T-helper 1 cell treated with Interleukin-12 subunit alpha and Interleukin-12 subunit beta and Interleukin-4 antibody, amounts not matched to agents 30 μg/mL and 1 μg/mL, for 36 hours (primary cell): Measurements from ENCODE around the gene MCAT.
"Not testable (repeated sequence)": the region's sequence is repeated elsewhere in the genome, so short reads cannot be mapped to it uniquely, and the experiment has no call there.

ENCODE experiments used
- H3K27ac Mint-ChIP-seq: one replicate; pipeline ENCODE4 v1.8.0; 2021; ENCODE audit warnings: mild to moderate bottlenecking, mixed read lengths
- H3K27me3 Mint-ChIP-seq: one replicate; pipeline ENCODE4 v1.8.0; 2021; ENCODE audit warnings: low read depth, mixed read lengths
- H3K36me3 Mint-ChIP-seq: one replicate; pipeline ENCODE4 v1.8.0; 2021; ENCODE audit warnings: low read depth, mixed read lengths
- H3K4me1 Mint-ChIP-seq: one replicate; pipeline ENCODE4 v1.8.0; 2021; ENCODE audit warnings: low read depth, mixed read lengths
- H3K4me3 Mint-ChIP-seq: one replicate; pipeline ENCODE4 v1.8.0; 2021; ENCODE audit warnings: mild to moderate bottlenecking, moderate library complexity, mixed read lengths
- H3K9me3 Mint-ChIP-seq: one replicate; pipeline ENCODE4 v1.8.0; 2021; ENCODE audit warnings: mixed read lengths

MCAT gene

DNA sequence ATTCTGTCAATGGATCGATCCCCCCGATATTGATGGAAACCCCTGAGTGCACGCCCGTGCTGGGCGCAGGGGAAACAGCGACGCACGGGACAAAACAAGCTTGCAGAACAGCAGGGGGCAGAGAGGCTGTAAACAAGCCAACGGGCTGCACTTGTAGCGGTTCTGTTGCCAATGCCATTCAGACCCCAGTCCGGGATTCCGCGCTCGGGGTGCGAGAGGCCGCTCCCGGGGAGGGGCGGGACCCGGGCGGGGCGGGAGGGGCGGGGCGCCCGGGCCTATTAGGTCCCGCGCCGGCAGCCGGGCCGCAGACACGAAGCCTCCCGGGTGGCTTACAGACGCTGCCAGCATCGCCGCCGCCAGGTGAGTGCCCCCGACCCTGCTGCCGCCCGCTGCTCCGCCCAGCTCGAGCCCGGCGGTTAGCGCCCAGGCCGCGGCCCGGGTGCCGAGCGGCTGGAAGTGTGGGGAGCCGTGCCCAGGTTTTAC lies 32.7 kb downstream of the MCAT start, which contains the start of gene BIK:
BIK (plus strand) TSS at position 307 of the 483 bp plus-strand sequence. CDS start 13,273 bp downstream, outside the sequence.
- Mint-ChIP-seq H3K9me3 (no peaks in the 10 kb centered on the region), H3K27me3 (peaks cover 45% of the 10 kb centered on the region), H3K4me1 (peaks cover 4% of the 10 kb centered on the region), H3K27ac (no peak within 1 kb of the TSS), H3K4me3 (peak within 1 kb of the TSS; percentile 74), H3K36me3 (no peaks in the 10 kb centered on the region)

DNA sequence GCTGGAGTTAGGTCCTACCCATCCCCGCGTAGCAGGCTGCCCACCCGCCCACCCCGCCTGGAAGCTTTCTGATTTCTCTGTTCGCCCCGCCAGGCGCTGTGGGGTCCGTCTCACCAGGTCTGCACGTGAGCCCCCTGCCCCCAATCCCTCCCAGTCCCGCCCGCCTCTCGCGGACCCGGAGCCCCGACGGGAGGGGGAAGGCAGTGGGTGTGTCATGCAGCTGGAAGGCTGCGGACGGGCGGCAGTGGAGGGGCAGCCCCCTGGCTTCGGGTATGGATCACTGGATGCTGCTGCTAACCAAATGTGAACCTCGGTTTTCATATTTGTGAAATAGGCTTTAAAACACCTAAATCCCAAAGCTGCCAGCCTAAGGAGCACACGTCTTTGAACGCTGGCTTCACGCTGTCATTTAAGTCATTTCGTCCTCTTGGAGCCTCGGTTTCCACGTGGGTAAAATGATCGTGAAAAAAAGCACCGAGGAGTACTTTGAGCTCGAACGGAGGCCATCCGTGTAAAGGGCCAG lies 33.2 kb downstream of the MCAT start:
- H3K4me3 Mint-ChIP-seq: peak overlapping the region; percentile 74
- peaks cover 45% of the 10 kb centered on the region for H3K27me3 Mint-ChIP-seq
- H3K9me3 Mint-ChIP-seq: no peaks in the 10 kb centered on the region
- H3K36me3 Mint-ChIP-seq: no peaks in the 10 kb centered on the region
- peaks cover 4% of the 10 kb centered on the region for H3K4me1 Mint-ChIP-seq
- no peak overlapping the region for H3K27ac Mint-ChIP-seq

DNA sequence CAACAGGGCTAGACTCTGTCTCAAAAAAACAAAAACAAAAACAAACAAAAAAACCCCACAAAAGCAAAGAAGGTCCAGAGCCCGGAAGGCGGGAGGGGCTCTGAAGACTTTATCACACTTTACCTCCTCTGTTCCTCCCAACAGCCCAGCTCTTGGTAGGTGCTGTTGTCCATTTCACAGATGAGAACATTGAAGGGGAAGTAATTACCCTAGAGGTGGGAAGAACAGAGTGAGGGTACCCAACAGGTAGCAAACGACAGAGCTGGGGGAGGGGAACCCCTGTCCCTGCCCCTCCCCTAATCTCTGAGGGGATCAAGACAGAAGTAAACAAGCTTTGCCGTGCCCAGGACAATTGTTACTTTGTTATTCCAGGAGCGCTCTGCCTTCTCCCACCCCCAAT lies 33.7 kb downstream of the MCAT start:
- no peaks in the 10 kb centered on the region for H3K9me3 Mint-ChIP-seq
- H3K4me1 Mint-ChIP-seq: peaks cover 4% of the 10 kb centered on the region
- H3K4me3 Mint-ChIP-seq: no peak overlapping the region
- H3K36me3 Mint-ChIP-seq: no peaks in the 10 kb centered on the region
- H3K27me3 Mint-ChIP-seq: peaks cover 45% of the 10 kb centered on the region
- H3K27ac Mint-ChIP-seq: no peak overlapping the region

DNA sequence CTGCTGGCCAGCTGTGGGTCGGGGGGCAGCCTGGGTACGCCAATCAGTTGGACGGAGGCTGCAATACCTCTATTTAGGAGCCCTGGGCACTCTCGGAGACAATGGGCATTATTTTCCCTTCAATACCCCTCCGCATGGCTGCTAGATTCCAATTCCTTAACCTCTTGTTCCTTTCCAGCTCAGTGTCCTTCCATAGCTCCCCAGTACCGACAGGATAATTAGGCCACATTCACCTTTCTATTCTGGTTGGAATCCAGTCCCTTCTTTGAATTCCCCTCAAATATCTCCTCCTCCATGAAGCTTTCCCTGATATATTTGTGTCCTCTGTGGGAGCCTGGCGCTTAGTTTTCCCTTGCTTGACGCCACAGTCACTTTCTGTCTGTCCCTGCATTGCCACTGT lies 36.9 kb downstream of the MCAT start:
- Mint-ChIP-seq H3K27me3 (peaks cover 22% of the 10 kb centered on the region), H3K9me3 (no peaks in the 10 kb centered on the region), H3K4me1 (peaks cover 9% of the 10 kb centered on the region), H3K4me3 (no peak overlapping the region), H3K27ac (no peak overlapping the region), H3K36me3 (no peaks in the 10 kb centered on the region)

DNA sequence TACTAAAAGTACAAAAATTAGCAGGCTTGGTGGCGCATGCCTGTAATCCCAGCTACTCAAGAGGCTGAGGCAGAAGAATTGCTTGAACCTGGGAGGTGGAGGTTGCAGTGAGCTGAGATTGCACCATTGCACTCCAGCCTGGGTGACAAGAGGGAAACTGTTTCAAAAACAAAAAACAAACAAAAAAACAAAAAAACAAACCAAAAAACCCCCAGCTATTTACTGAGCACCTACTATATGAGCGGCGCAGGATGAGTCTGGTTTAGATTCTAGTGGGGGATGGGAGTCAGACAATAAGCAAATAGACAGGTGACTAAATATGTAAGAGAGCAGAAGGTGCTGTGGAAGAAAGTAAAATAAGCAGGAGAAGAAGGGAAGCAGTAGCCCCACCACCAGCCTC lies 38.2 kb downstream of the MCAT start:
- not testable (repeated sequence) for H3K9me3 Mint-ChIP-seq, H3K36me3 Mint-ChIP-seq, H3K27ac Mint-ChIP-seq, H3K4me3 Mint-ChIP-seq, H3K4me1 Mint-ChIP-seq
- H3K27me3 Mint-ChIP-seq: peaks cover 17% of the 10 kb centered on the region

DNA sequence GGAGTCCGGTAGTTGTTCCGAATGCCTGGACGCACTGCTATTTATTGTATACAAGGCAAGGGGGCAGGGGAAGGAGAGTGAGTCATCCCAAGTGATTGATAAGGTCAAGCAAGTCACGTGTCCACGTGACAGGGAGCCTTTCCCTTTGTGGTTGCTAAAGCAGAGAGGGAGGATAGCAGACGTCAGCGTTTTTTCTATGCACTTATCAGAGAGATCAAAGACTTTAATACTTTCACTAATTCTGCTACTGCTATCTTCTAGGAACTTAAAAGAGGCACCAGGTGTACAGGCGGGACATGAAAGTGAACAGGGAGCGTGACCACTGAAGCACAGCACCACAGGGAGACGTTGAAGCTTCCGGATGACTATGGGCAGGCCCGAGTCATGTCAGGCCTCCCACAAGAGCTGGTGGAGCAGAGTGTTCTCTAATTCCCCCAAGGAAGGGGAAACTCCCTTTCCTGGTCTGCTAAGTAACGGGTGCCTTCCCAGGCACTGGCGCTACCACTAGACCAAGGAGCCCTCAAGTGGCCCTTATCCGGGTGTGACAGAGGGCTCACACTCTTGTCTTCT lies 39.1 kb downstream of the MCAT start:
- not testable (repeated sequence) for H3K4me1 Mint-ChIP-seq, H3K36me3 Mint-ChIP-seq, H3K4me3 Mint-ChIP-seq, H3K9me3 Mint-ChIP-seq
- Mint-ChIP-seq H3K27ac (peak overlapping the region; percentile 21), H3K27me3 (peaks cover 14% of the 10 kb centered on the region)

DNA sequence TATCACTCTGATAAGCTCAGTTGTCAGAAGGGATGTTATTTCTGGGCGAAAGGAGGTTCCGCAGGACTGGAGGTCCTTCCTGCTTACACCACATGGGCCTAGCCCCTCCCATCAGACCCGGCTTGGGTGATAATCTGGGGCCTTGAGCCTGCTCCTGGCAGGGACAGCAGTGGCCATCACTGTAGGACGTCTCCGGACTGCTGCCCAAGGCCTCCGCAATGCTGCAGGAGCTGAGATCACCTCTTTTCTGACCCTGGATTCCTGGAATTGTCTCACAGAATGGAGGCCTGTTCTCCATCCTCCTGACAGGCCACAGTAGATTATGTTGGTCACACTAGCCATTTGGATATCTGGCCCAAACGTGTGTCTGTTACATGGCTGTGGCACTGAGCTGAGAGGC lies 41.9 kb downstream of the MCAT start:
- no peaks in the 10 kb centered on the region for H3K36me3 Mint-ChIP-seq
- H3K27me3 Mint-ChIP-seq: no peaks in the 10 kb centered on the region
- no peak overlapping the region for H3K27ac Mint-ChIP-seq
- H3K9me3 Mint-ChIP-seq: peaks cover 2% of the 10 kb centered on the region
- no peak overlapping the region for H3K4me3 Mint-ChIP-seq
- H3K4me1 Mint-ChIP-seq: peaks cover 10% of the 10 kb centered on the region

DNA sequence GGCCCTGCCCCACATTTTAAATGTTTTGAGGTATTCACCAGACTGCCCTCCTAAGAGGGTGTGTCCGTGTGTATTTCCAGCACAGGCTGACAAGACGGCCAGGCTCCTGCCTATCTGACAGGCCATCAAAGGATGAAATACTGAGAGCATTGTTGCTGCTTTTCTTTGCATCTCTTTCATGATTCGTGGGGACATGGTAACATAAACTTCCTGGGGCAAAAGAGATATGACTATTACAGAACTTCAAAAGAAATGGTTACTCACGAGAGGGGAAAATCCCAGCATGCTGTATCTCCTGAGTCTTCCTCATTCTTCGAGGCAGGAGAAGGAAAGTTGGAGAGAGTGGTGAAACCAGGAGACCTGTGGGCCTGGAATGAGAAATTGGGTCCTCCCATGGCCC lies 43.0 kb downstream of the MCAT start:
- Mint-ChIP-seq H3K27me3 (no peaks in the 10 kb centered on the region), H3K36me3 (no peaks in the 10 kb centered on the region), H3K4me3 (no peak overlapping the region), H3K9me3 (peaks cover 8% of the 10 kb centered on the region), H3K27ac (no peak overlapping the region), H3K4me1 (peaks cover 10% of the 10 kb centered on the region)

DNA sequence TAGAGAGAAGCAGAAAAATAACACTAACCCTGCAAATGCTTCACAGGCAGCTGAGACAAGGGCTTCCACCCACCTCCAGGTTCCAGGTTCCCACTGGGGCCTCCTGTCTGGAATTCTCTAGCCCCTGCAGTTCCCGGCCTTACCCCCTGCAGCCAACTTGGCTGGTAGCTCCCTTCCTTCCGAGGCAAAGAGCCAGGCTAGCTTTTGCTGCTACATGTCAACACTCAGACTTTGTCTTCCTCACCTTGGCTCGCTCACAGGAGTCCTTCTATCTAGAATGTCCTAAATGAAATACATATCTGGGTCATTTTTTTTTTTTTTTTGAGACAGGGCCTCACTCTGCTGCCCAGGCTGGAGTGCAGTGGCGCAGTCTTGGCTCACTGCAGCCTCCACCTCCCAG lies 44.1 kb downstream of the MCAT start:
- Mint-ChIP-seq H3K4me1 (peaks cover 9% of the 10 kb centered on the region), H3K27me3 (no peaks in the 10 kb centered on the region), H3K9me3 (peaks cover 8% of the 10 kb centered on the region), H3K27ac (no peak overlapping the region), H3K36me3 (no peaks in the 10 kb centered on the region), H3K4me3 (no peak overlapping the region)

DNA sequence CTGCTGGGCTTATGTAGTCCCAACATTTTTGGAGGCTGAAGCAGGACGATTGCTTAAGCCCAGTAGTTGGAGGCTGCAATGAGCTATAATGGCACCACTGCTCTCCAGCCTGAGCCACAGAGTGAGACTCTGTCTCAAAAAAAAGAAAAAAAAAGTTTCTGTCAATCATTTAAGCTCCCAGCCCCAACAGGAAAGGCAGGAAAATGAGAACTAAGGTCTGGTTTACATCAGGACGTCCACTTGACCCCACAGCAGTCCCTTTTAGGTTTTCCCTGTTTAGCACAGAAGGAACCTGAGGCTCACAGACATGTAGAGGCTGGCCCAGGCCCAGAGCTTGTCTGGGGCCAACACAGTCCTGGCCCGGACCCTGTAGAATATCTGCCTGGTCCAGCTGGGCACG lies 44.8 kb downstream of the MCAT start:
- Mint-ChIP-seq H3K4me3 (no peak overlapping the region), H3K36me3 (no peaks in the 10 kb centered on the region), H3K27ac (no peak overlapping the region), H3K4me1 (peaks cover 4% of the 10 kb centered on the region), H3K9me3 (peaks cover 8% of the 10 kb centered on the region), H3K27me3 (no peaks in the 10 kb centered on the region)

DNA sequence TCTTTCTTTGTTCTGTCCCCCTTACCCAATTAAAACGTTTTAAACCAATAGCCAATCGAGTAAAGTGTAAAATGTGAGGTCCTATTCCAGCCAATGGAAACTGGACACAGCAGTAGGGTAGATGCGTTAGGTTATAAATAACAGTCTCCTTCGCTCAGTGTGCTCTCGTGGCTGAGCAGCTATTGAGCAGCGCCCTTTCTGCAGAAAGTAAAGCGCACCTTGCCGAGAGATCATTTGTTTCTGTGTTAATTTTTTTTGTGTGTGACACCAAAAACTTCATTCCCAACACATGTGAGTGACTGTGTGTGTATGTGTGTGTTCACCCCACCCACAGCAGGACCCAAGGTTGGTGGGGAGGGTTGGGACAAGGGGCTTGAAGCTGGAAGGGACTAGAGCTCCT lies 46.8 kb downstream of the MCAT start:
- no peak overlapping the region for H3K27ac Mint-ChIP-seq
- H3K4me3 Mint-ChIP-seq: no peak overlapping the region
- peaks cover 7% of the 10 kb centered on the region for H3K4me1 Mint-ChIP-seq
- no peaks in the 10 kb centered on the region for H3K36me3 Mint-ChIP-seq
- peaks cover 8% of the 10 kb centered on the region for H3K9me3 Mint-ChIP-seq
- no peaks in the 10 kb centered on the region for H3K27me3 Mint-ChIP-seq

DNA sequence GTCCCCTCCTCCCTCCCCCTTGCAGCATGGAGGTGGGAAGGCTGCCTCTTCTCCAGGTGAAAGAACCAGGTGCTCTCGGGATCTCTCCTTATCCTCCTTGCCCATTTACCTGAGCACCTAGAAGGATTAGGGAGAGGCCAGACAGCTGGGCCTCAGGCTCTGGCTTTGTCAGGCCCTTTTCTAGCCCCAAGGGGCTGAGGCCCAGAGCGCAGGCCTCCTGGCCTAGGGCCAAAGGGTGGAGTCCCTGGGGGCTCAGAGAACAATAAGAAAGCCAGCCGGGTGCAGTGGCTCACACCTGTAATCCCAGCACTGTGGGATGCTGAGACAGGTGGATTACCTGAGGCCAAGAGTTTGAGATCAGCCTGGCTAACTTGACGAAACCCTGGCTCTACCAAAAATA lies 48.6 kb downstream of the MCAT start:
- Mint-ChIP-seq H3K27ac (no peak overlapping the region), H3K27me3 (no peaks in the 10 kb centered on the region)

DNA sequence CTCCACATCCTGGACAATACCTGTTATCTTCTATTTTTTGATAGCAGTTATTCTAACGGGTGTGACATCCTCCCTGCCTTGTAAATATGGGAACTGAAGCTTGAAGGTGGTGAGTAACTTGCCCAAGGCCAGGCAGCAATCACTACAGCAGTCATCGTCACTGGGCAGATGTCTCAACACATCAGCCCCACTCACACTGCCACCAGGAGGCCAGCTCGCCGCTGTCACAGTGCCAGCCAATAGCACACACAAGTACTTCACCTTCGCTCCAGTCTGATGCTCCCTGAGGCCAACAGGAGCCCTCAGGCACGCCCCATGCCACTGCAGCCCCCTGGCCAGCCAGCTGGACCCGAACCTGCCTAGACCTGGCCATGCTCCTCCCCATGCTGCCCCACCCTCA lies 49.1 kb downstream of the MCAT start:
- H3K4me3 Mint-ChIP-seq: no peak overlapping the region
- no peaks in the 10 kb centered on the region for H3K27me3 Mint-ChIP-seq
- no peak overlapping the region for H3K27ac Mint-ChIP-seq
- H3K36me3 Mint-ChIP-seq: no peaks in the 10 kb centered on the region
- peaks cover 10% of the 10 kb centered on the region for H3K4me1 Mint-ChIP-seq
- peaks cover 8% of the 10 kb centered on the region for H3K9me3 Mint-ChIP-seq

More for the DNA sequence above, 48.6 kb downstream of the MCAT start:
- peaks cover 8% of the 10 kb centered on the region for H3K9me3 Mint-ChIP-seq
- H3K4me1 Mint-ChIP-seq: peaks cover 7% of the 10 kb centered on the region
- H3K4me3 Mint-ChIP-seq: no peak overlapping the region
- no peaks in the 10 kb centered on the region for H3K36me3 Mint-ChIP-seq

DNA sequence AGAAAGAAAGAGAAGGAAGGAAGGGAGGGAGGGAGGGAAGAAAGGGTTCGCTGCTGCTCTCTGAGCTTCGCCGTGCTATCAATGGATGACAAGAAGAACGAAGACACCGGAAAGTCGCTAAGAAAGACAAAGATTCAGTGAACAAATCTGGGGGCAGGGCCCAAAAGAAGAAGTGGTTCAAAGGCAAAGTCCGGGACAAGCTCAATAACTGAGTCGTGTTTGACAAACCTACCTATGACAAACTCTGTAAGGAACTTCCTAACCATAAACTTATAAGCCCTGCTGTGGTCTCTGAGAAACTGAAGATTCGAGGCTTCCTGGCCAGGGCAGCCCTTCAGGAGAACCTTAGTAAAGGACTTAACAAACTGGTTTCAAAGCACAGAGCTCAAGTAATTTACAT lies 51.1 kb downstream of the MCAT start:
- H3K27me3 Mint-ChIP-seq: no peaks in the 10 kb centered on the region
- H3K9me3 Mint-ChIP-seq: peaks cover 8% of the 10 kb centered on the region
- H3K4me1 Mint-ChIP-seq: peaks cover 13% of the 10 kb centered on the region
- peaks cover 3% of the 10 kb centered on the region for H3K36me3 Mint-ChIP-seq
- no peak overlapping the region for H3K27ac Mint-ChIP-seq
- H3K4me3 Mint-ChIP-seq: no peak overlapping the region

DNA sequence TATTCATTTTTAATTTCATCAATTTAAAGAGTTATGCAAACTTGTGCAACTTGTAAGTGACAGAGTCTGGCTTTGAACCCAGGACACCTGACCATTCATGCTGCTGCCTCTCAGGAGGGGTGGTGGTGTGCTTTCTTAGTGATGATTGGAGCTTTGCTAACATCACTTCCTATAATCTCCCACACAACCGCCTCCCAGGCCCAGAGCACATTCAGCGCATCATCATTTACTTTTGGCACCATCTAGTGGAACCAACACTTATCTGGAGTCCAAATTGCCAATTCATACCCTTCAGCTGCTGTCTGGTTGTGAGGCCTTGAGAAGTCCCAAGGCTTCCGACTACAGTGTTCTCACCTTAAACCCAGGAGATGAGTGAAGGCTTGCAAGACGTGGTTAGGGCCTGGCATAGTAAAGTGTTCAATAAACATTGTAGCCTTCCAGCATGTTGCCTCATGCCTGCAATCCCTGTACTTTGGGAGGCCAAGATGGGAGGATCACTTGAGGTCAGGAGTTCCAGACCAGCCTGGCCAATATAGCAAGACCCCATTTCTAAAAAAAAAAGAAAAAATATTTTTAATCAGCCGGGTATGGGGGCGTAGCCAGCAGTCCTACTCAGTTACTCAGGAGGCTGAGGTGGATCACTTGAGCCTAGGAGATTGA lies 52.9 kb downstream of the MCAT start:
- Mint-ChIP-seq H3K27me3 (no peaks in the 10 kb centered on the region), H3K4me3 (peak overlapping the region; percentile 50), H3K27ac (peak overlapping the region; percentile 76), H3K36me3 (peaks cover 4% of the 10 kb centered on the region), H3K4me1 (peaks cover 23% of the 10 kb centered on the region), H3K9me3 (no peaks in the 10 kb centered on the region)
